H1 (cell line): ENCODE data around the gene C17orf100. TPM values are rescaled to one million over a fixed set of nuclear protein-coding genes. Genes with fewer than 3 reads are reported as not detected.

Experiments used
- BACH1 ChIP-seq: IDR thresholded peaks from 2 replicates; pipeline ENCODE4 v1.6.1; 2012; ENCODE audit warnings: low read length, improper control_type of control experiment
- GTF2F1 ChIP-seq: IDR thresholded peaks from 2 replicates; pipeline ENCODE4 v1.6.1; 2012; ENCODE audit warnings: low read depth, low read length, improper control_type of control experiment, borderline replicate concordance
- KDM4A ChIP-seq: IDR thresholded peaks from one replicate; pipeline ENCODE4 v1.7.1; 2012; ENCODE audit warnings: low read depth, mild to moderate bottlenecking, moderate library complexity, low read length, inconsistent platforms; ENCODE audit not compliant: severe bottlenecking
- RAD21 ChIP-seq, 2 experiments: IDR thresholded peaks in 1 of 2; conservative IDR thresholded peaks in 1 of 2; 2 replicates each; pipeline ENCODE4 v1.6.1; 2011; ENCODE audit warnings: low read depth in 2 of 2, low read length in 2 of 2, improper control_type of control experiment in 1 of 2, inconsistent platforms in 1 of 2, mild to moderate bottlenecking in 1 of 2, moderate library complexity in 1 of 2
- RBBP5 ChIP-seq: IDR thresholded peaks from 2 replicates; pipeline ENCODE4 v1.7.1; 2012; ENCODE audit warnings: low read depth, mild to moderate bottlenecking, inconsistent platforms, low read length, moderate library complexity, borderline replicate concordance
- RFX5 ChIP-seq: IDR thresholded peaks from 2 replicates; pipeline ENCODE4 v1.6.1; 2011; ENCODE audit warnings: low read depth, low read length, improper control_type of control experiment, borderline replicate concordance
- RXRA ChIP-seq: IDR thresholded peaks from 2 replicates; pipeline ENCODE4 v1.6.1; 2011; ENCODE audit warnings: low read depth, mild to moderate bottlenecking, low read length, moderate library complexity; ENCODE audit not compliant: insufficient read depth
- SIRT6 ChIP-seq: IDR thresholded peaks from one replicate; pipeline ENCODE4 v1.7.1; 2012; ENCODE audit warnings: low read length, inconsistent platforms
- SP4 ChIP-seq: IDR thresholded peaks from 2 replicates; pipeline ENCODE4 v1.6.1; 2012; ENCODE audit warnings: low read length, inconsistent platforms
- TAF1 ChIP-seq: IDR thresholded peaks from 2 replicates; pipeline ENCODE4 v1.6.1; 2011; ENCODE audit warnings: mild to moderate bottlenecking, low read depth, low read length
- TEAD4 ChIP-seq: IDR thresholded peaks from 2 replicates; pipeline ENCODE4 v1.6.1; 2012; ENCODE audit warnings: low read depth, low read length, inconsistent platforms, mixed read lengths
- polyA plus RNA-seq, 7 experiments: library from polyadenylated mRNA; depleted of rRNA in 3 of 7; stranded (reverse) in 5 of 7; unstranded in 2 of 7; fragments of >200 nt in 5 of 7; fragments of 200-250 nt in 2 of 7; gene quantifications; 1 replicate in 5 of 7; 2 replicates in 1 of 7; 4 replicates in 1 of 7; pipeline versions ENCODE4 v1.2.1 to v1.2.3, GENCODE V29; 2011 to 2013; ENCODE audit warnings: missing spikeins in 2 of 7, mixed read lengths in 2 of 7
- total RNA-seq: library from RNA; stranded (reverse); fragmentation: NEBNext Ultra II Directional; extraction: Animal tissue kit (Norgen Biotek cat#: 25700); gene quantifications from 2 replicates; pipeline ENCODE4 v1.2.1, GENCODE V29; 2021
- TF ChIP-seq, protein P1 (sequence below): fragments of 300-600 bp; sonication (generic); IDR thresholded peaks from 2 replicates; pipeline ENCODE4 v1.7.1; 2012; ENCODE audit warnings: low read length, moderate library complexity, mild to moderate bottlenecking, inconsistent platforms; ENCODE audit not compliant: insufficient replicate concordance

The C17orf100 gene
- total and polyA plus RNA-seq, 2 of the 8 experiments (the other 6 are each of a cell fraction or from before 2014, with no cell fraction given): 2.1 to 2.8 TPM

DNA sequence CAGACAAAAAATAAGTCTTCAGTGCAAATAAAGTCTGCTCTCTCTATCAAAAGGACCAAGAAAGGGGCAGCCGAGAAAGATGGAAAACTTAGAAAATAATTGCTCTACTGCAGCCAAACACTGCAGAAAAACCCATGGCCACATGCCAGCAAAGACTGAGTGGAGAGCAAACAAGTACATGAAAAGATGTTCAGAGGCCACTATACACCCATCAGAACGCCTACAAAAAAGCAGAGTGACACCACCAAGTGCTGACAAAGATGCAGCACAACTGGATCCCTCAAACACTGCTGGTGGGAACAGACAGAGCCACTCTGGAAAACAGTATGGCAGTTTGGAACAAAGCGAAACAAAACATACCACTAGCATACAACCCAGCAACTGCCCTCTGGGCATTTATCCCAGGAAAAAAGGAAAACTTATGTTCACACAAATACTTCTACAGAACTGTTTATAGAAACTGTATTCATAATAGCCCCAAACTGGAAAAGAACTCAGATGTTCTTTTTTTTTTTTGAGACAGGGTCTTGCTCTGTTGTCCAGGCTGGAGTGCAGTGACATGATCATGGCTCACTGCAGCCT, 47.7 kb upstream of the C17orf100 start (continued):
- TF ChIP-seq, protein P1, sequence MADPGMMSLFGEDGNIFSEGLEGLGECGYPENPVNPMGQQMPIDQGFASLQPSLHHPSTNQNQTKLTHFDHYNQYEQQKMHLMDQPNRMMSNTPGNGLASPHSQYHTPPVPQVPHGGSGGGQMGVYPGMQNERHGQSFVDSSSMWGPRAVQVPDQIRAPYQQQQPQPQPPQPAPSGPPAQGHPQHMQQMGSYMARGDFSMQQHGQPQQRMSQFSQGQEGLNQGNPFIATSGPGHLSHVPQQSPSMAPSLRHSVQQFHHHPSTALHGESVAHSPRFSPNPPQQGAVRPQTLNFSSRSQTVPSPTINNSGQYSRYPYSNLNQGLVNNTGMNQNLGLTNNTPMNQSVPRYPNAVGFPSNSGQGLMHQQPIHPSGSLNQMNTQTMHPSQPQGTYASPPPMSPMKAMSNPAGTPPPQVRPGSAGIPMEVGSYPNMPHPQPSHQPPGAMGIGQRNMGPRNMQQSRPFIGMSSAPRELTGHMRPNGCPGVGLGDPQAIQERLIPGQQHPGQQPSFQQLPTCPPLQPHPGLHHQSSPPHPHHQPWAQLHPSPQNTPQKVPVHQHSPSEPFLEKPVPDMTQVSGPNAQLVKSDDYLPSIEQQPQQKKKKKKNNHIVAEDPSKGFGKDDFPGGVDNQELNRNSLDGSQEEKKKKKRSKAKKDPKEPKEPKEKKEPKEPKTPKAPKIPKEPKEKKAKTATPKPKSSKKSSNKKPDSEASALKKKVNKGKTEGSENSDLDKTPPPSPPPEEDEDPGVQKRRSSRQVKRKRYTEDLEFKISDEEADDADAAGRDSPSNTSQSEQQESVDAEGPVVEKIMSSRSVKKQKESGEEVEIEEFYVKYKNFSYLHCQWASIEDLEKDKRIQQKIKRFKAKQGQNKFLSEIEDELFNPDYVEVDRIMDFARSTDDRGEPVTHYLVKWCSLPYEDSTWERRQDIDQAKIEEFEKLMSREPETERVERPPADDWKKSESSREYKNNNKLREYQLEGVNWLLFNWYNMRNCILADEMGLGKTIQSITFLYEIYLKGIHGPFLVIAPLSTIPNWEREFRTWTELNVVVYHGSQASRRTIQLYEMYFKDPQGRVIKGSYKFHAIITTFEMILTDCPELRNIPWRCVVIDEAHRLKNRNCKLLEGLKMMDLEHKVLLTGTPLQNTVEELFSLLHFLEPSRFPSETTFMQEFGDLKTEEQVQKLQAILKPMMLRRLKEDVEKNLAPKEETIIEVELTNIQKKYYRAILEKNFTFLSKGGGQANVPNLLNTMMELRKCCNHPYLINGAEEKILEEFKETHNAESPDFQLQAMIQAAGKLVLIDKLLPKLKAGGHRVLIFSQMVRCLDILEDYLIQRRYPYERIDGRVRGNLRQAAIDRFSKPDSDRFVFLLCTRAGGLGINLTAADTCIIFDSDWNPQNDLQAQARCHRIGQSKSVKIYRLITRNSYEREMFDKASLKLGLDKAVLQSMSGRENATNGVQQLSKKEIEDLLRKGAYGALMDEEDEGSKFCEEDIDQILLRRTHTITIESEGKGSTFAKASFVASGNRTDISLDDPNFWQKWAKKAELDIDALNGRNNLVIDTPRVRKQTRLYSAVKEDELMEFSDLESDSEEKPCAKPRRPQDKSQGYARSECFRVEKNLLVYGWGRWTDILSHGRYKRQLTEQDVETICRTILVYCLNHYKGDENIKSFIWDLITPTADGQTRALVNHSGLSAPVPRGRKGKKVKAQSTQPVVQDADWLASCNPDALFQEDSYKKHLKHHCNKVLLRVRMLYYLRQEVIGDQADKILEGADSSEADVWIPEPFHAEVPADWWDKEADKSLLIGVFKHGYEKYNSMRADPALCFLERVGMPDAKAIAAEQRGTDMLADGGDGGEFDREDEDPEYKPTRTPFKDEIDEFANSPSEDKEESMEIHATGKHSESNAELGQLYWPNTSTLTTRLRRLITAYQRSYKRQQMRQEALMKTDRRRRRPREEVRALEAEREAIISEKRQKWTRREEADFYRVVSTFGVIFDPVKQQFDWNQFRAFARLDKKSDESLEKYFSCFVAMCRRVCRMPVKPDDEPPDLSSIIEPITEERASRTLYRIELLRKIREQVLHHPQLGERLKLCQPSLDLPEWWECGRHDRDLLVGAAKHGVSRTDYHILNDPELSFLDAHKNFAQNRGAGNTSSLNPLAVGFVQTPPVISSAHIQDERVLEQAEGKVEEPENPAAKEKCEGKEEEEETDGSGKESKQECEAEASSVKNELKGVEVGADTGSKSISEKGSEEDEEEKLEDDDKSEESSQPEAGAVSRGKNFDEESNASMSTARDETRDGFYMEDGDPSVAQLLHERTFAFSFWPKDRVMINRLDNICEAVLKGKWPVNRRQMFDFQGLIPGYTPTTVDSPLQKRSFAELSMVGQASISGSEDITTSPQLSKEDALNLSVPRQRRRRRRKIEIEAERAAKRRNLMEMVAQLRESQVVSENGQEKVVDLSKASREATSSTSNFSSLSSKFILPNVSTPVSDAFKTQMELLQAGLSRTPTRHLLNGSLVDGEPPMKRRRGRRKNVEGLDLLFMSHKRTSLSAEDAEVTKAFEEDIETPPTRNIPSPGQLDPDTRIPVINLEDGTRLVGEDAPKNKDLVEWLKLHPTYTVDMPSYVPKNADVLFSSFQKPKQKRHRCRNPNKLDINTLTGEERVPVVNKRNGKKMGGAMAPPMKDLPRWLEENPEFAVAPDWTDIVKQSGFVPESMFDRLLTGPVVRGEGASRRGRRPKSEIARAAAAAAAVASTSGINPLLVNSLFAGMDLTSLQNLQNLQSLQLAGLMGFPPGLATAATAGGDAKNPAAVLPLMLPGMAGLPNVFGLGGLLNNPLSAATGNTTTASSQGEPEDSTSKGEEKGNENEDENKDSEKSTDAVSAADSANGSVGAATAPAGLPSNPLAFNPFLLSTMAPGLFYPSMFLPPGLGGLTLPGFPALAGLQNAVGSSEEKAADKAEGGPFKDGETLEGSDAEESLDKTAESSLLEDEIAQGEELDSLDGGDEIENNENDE: no peak
- no peak for TF ChIP-seq SIRT6
- no peak for TF ChIP-seq BACH1
- no peak for TF ChIP-seq RAD21 (IDR thresholded peaks at IDR 0.05 in 1 of 2, conservative IDR thresholded peaks at IDR 0.05 in 1 of 2; ENCODE audit: low read depth in 2 of 2, low read length in 2 of 2)
- TF ChIP-seq SP4: no peak
- TF ChIP-seq TEAD4: no peak
- TF ChIP-seq RBBP5: no peak
- TF ChIP-seq RXRA: no peak
- TF ChIP-seq GTF2F1: no peak
- TF ChIP-seq TAF1: no peak
- no peak for TF ChIP-seq RFX5
- no peak for TF ChIP-seq KDM4A
